Astrocyte of the spinal cord (primary cell): ENCODE results near the gene FGF10.
A peak's percentile ranks its signal among the peaks of the same experiment; 100 is the strongest.

Experiments
- DNase-seq: peaks from one replicate; pipeline ENCODE4 v3.0.0; 2011; ENCODE audit warnings: low read depth, low spot score
- H3K4me3 ChIP-seq: 2 replicates; pipeline ENCODE4 v1.5.1; 2011; ENCODE audit warnings: low read depth, mild to moderate bottlenecking, low read length, moderate library complexity
- CTCF ChIP-seq: IDR thresholded peaks from 2 replicates; pipeline ENCODE4 v1.5.1; 2012; ENCODE audit warnings: low read depth, mild to moderate bottlenecking, low read length, inconsistent platforms
- in situ Hi-C: cut with HindIII; loops from 2 replicates; pipeline ENCODE4 v1.10.0; 2017; ENCODE audit warnings: low sequenced_read_pairs

The FGF10 gene

GRCh38 chr5:44334622-44335021 is 54.6 kb downstream of the FGF10 start:
- no peak for DNase-seq
- TF ChIP-seq CTCF: no peak
- in situ Hi-C loops: no loop called here
- H3K4me3 ChIP-seq: no peak overlapping the region

- no peak overlapping the region for H3K4me3 ChIP-seq
- DNase-seq: peak; percentile 50
- in situ Hi-C loops: no loop called here
- peak; percentile 54 for TF ChIP-seq CTCF
Measured at GRCh38 chr5:44332285-44332971, 56.8 kb downstream of the FGF10 start.

GRCh38 chr5:44331471-44332050 is 57.7 kb downstream of the FGF10 start:
- in situ Hi-C loops: no loop called here
- H3K4me3 ChIP-seq: no peak overlapping the region
- TF ChIP-seq CTCF: no peak
- DNase-seq: no peak

GRCh38 chr5:44329716-44330115 is 59.5 kb downstream of the FGF10 start:
- DNase-seq: no peak
- in situ Hi-C loops: no loop called here
- no peak overlapping the region for H3K4me3 ChIP-seq
- TF ChIP-seq CTCF: no peak

- TF ChIP-seq CTCF: no peak
- in situ Hi-C loops: no loop called here
- no peak overlapping the region for H3K4me3 ChIP-seq
- no peak for DNase-seq
Measured at GRCh38 chr5:44321144-44321725, 68.0 kb downstream of the FGF10 start.

- H3K4me3 ChIP-seq: no peak overlapping the region
- in situ Hi-C loops: no loop called here
- TF ChIP-seq CTCF: no peak
- DNase-seq: no peak
Measured at GRCh38 chr5:44320188-44320587, 69.0 kb downstream of the FGF10 start.
